Measurements from ENCODE around the gene UTP14C.
"Not testable (repeated sequence)": the region's sequence is repeated elsewhere in the genome, so short reads cannot be mapped to it uniquely, and the experiment has no call there.

UTP14C gene

DNA sequence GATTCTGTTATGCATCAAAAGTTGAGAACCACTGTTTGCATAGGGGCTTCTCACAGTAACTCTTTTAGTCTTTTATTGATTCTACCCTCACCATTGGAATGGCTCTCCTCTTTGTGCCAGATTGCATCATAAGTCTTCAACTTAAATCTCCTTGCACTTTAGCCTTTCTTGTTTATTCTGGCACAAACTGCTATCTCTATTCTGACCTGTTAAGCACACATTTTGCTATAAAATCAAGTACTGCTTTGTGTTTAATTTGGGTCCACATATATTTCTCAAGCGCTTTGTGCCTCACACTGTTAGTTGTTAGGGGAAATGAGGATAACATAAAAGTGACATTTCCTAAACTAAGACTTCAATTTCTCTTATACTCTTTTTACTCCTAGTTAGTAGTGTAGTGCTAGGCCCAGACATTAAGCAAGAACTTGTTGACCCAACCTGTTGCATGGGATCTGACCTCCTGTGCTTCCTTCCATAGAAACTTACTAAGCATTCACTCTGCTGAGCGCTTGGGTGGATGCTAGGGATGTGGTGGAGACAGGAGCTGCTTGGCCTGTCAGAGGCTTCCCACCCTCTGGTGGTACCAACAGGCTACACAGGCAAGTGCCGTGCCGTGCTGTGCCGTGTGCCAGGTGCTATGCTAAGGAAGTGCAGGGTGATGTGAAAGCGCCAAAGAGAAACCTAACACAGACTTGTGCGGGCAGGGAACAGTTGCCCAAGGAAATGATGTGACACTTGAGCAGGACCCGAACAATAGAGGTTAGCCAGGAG is 1.2 kb downstream of the UTP14C start:
- TF ChIP-seq, protein P1, sequence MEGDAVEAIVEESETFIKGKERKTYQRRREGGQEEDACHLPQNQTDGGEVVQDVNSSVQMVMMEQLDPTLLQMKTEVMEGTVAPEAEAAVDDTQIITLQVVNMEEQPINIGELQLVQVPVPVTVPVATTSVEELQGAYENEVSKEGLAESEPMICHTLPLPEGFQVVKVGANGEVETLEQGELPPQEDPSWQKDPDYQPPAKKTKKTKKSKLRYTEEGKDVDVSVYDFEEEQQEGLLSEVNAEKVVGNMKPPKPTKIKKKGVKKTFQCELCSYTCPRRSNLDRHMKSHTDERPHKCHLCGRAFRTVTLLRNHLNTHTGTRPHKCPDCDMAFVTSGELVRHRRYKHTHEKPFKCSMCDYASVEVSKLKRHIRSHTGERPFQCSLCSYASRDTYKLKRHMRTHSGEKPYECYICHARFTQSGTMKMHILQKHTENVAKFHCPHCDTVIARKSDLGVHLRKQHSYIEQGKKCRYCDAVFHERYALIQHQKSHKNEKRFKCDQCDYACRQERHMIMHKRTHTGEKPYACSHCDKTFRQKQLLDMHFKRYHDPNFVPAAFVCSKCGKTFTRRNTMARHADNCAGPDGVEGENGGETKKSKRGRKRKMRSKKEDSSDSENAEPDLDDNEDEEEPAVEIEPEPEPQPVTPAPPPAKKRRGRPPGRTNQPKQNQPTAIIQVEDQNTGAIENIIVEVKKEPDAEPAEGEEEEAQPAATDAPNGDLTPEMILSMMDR (IDR thresholded peaks at IDR 0.05) = no peak
- Histone ChIP-seq H3K4me1 (no peaks in the 10 kb centered on the region), H2AFZ (no peak overlapping the region), H3K27ac (no peak overlapping the region), H3K9ac (no peak overlapping the region), H3K4me2 (ENCODE audit: low read length) (no peak overlapping the region), H3K36me3 (ENCODE audit: control insufficient read depth, insufficient read depth, low read length) (no peaks in the 10 kb centered on the region), H3K4me3 (ENCODE audit: low read depth, low read length) (no peak overlapping the region), H3K27me3 (ENCODE audit: control insufficient read depth, insufficient read depth, low read length) (no peaks in the 10 kb centered on the region), H3K79me2 (no peaks in the 10 kb centered on the region), H3K9me3 (ENCODE audit: control insufficient read depth, low read length) (no peaks in the 10 kb centered on the region)

DNA sequence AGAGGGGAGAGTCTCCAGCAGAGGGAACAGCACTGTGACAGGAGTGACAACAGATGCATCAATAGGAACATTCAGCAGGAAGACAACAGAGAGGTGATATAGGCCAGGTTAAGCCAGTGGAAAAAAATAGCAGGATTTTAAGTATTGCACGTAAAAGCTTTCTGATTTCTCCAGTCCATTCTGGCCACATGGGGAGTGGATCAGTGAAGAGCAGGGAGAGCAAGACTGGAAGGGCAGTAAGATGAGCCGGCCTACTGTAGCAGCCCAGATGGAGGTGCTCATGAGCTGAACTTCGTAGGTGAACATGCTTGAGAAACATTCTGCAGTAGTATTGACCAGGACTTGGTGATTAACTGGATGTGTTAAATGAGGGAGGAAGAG is 1.7 kb downstream of the UTP14C start:
- Histone ChIP-seq H3K27ac (no peak overlapping the region), H3K27me3 (ENCODE audit: control insufficient read depth, insufficient read depth, low read length) (no peaks in the 10 kb centered on the region), H3K79me2 (no peaks in the 10 kb centered on the region), H3K4me3 (ENCODE audit: low read depth, low read length) (no peak overlapping the region), H3K9me3 (ENCODE audit: control insufficient read depth, low read length) (no peaks in the 10 kb centered on the region), H3K9ac (no peak overlapping the region), H3K4me1 (no peaks in the 10 kb centered on the region), H3K4me2 (ENCODE audit: low read length) (no peak overlapping the region), H3K36me3 (ENCODE audit: control insufficient read depth, insufficient read depth, low read length) (no peaks in the 10 kb centered on the region), H2AFZ (no peak overlapping the region)
- TF ChIP-seq, protein P1 (IDR thresholded peaks at IDR 0.05) = no peak

DNA sequence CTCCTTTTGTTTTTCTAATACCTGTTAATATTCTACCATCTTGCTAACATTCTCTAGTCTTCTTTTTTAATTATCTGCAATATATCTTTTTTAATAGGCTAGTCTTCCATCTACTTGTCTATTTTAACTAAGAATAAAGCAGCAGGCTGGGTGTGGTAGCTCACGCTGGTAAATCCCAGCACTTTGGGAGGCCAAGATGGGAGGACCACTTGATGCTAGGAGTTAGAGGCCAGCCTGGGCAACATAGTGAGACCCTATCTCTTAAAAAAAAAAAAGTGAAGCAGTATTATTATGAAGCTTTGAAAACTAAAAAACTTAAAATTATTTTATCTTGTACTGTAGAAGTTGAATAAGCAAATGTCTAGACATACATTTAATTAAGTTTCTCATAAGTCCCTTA is 3.3 kb downstream of the UTP14C start:
- H3K4me3 ChIP-seq (ENCODE audit: low read depth, low read length) = no peak overlapping the region
- H3K4me1 ChIP-seq = no peaks in the 10 kb centered on the region
- no peaks in the 10 kb centered on the region for H3K27me3 ChIP-seq (ENCODE audit: control insufficient read depth, insufficient read depth, low read length)
- TF ChIP-seq, protein P1 (IDR thresholded peaks at IDR 0.05) = no peak
- no peaks in the 10 kb centered on the region for H3K79me2 ChIP-seq
- H3K36me3 ChIP-seq (ENCODE audit: control insufficient read depth, insufficient read depth, low read length) = no peaks in the 10 kb centered on the region
- H2AFZ ChIP-seq = no peak overlapping the region
- H3K4me2 ChIP-seq (ENCODE audit: low read length) = no peak overlapping the region
- H3K9ac ChIP-seq = no peak overlapping the region
- no peaks in the 10 kb centered on the region for H3K9me3 ChIP-seq (ENCODE audit: control insufficient read depth, low read length)
- no peak overlapping the region for H3K27ac ChIP-seq

DNA sequence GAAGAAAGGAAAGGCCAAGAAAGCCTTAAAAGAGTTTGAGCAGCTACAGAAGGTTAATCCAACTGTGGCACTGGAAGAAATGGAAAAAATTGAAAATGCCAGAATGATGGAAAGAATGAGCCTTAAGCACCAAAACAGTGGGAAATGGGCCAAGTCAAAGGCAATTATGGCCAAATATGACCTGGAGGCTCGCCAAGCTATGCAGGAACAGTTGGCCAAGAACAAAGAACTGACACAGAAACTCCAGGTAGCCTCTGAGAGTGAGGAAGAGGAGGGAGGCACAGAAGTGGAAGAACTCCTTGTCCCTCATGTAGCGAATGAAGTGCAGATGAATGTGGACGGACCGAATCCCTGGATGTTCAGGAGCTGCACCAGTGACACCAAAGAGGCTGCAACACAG is 5.1 kb downstream of the UTP14C start:
- H3K4me1 ChIP-seq = no peaks in the 10 kb centered on the region
- H2AFZ ChIP-seq = no peak overlapping the region
- no peak overlapping the region for H3K27ac ChIP-seq
- H3K79me2 ChIP-seq = no peaks in the 10 kb centered on the region
- H3K9ac ChIP-seq = no peak overlapping the region
- H3K9me3 ChIP-seq (ENCODE audit: control insufficient read depth, low read length) = no peaks in the 10 kb centered on the region
- H3K4me3 ChIP-seq (ENCODE audit: low read depth, low read length) = no peak overlapping the region
- no peaks in the 10 kb centered on the region for H3K36me3 ChIP-seq (ENCODE audit: control insufficient read depth, insufficient read depth, low read length)
- H3K27me3 ChIP-seq (ENCODE audit: control insufficient read depth, insufficient read depth, low read length) = no peaks in the 10 kb centered on the region
- TF ChIP-seq, protein P1 (IDR thresholded peaks at IDR 0.05) = no peak
- no peak overlapping the region for H3K4me2 ChIP-seq (ENCODE audit: low read length)

DNA sequence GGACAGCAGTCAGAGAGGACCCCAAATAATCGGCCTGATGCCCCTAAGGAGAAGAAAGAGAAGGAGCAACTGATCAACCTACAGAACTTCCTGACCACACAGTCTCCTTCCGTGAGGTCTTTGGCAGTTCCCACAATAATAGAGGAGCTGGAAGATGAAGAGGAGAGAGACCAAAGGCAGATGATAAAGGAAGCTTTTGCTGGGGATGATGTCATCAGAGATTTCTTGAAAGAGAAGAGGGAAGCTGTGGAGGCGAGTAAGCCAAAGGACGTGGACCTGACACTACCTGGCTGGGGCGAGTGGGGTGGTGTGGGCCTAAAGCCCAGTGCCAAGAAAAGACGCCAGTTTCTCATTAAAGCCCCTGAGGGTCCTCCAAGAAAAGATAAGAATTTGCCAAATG is 5.9 kb downstream of the UTP14C start:
- H2AFZ ChIP-seq; H3K4me2 ChIP-seq (ENCODE audit: low read length); H3K4me1 ChIP-seq; H3K36me3 ChIP-seq (ENCODE audit: control insufficient read depth, insufficient read depth, low read length); H3K9ac ChIP-seq; H3K4me3 ChIP-seq (ENCODE audit: low read depth, low read length); H3K27ac ChIP-seq; H3K27me3 ChIP-seq (ENCODE audit: control insufficient read depth, insufficient read depth, low read length); H3K79me2 ChIP-seq; H3K9me3 ChIP-seq (ENCODE audit: control insufficient read depth, low read length): not testable (repeated sequence)

All from parathyroid adenoma (tissue), 2 donors.